DMS53 (cell line): Measurements from ENCODE around the gene RUSC1.
A peak's percentile ranks its signal among the peaks of the same experiment; 100 is the strongest.
"Not testable (repeated sequence)": the region's sequence is repeated elsewhere in the genome, so short reads cannot be mapped to it uniquely, and the experiment has no call there.

Experiments
- DNase-seq: peaks from one replicate; lab custom pipeline; 2025; lab: John Stamatoyannopoulos, UW

Gene RUSC1

GRCh38 chr1:155320661-155321617 lies at the start of gene RUSC1:
Gene RUSC1 (plus strand): TSS chr1:155320894. CDS start chr1:155321774, 880 bp downstream.
- DNase-seq, result no peak

- DNase-seq, result peak; percentile 88
These were observed 48.0 kb upstream of the RUSC1 start for GRCh38 chr1:155272466-155273342.

- peak; percentile 99 for DNase-seq
These were observed 47.1 kb upstream of the RUSC1 start, which contains the start of gene CLK2 for GRCh38 chr1:155273343-155274245. Gene CLK2 (minus strand): TSS chr1:155273504. CDS start chr1:155270977, 2,527 bp downstream.

- DNase-seq, result peak; percentile 98
These were observed 43.4 kb upstream of the RUSC1 start, which contains the start of gene HCN3 for GRCh38 chr1:155277070-155277901. Gene HCN3 (plus strand): TSS chr1:155277463. CDS start chr1:155277591, 128 bp downstream.

GRCh38 chr1:155277902-155278688 lies 42.6 kb upstream of the RUSC1 start:
- DNase-seq, result peak; percentile 80

GRCh38 chr1:155278689-155279160 lies 42.0 kb upstream of the RUSC1 start:
- no peak for DNase-seq

- DNase-seq, result no peak
These were observed 41.4 kb upstream of the RUSC1 start for GRCh38 chr1:155279268-155279667.

- no peak for DNase-seq
These were observed 38.1 kb upstream of the RUSC1 start for GRCh38 chr1:155282488-155283091.

GRCh38 chr1:155284476-155284875 lies 36.2 kb upstream of the RUSC1 start:
- DNase-seq, result no peak

GRCh38 chr1:155285063-155285462 lies 35.6 kb upstream of the RUSC1 start:
- no peak for DNase-seq

- no peak for DNase-seq
These were observed 35.1 kb upstream of the RUSC1 start for GRCh38 chr1:155285631-155286044.

- DNase-seq, result no peak
These were observed 34.1 kb upstream of the RUSC1 start for GRCh38 chr1:155286544-155286943.

- no peak for DNase-seq
These were observed 32.6 kb upstream of the RUSC1 start for GRCh38 chr1:155287987-155288543.

GRCh38 chr1:155291006-155291405 lies 29.7 kb upstream of the RUSC1 start:
- not testable (repeated sequence) for DNase-seq

GRCh38 chr1:155293086-155293749 lies 27.5 kb upstream of the RUSC1 start:
- no peak for DNase-seq

- DNase-seq, result no peak
These were observed 26.0 kb upstream of the RUSC1 start for GRCh38 chr1:155294520-155295182.

- DNase-seq, result no peak
These were observed 25.3 kb upstream of the RUSC1 start for GRCh38 chr1:155295183-155295941.
